T-helper 1 cell (primary cell): ENCODE measurements around the gene JAGN1.
"Not testable (repeated sequence)": the region's sequence is repeated elsewhere in the genome, so short reads cannot be mapped to it uniquely, and the experiment has no call there.

Experiments used
- DNase-seq, 5 donors: peaks; one replicate each; pipeline ENCODE4 v3.0.0-alpha.2; 2012 to 2020

JAGN1 gene

DNA sequence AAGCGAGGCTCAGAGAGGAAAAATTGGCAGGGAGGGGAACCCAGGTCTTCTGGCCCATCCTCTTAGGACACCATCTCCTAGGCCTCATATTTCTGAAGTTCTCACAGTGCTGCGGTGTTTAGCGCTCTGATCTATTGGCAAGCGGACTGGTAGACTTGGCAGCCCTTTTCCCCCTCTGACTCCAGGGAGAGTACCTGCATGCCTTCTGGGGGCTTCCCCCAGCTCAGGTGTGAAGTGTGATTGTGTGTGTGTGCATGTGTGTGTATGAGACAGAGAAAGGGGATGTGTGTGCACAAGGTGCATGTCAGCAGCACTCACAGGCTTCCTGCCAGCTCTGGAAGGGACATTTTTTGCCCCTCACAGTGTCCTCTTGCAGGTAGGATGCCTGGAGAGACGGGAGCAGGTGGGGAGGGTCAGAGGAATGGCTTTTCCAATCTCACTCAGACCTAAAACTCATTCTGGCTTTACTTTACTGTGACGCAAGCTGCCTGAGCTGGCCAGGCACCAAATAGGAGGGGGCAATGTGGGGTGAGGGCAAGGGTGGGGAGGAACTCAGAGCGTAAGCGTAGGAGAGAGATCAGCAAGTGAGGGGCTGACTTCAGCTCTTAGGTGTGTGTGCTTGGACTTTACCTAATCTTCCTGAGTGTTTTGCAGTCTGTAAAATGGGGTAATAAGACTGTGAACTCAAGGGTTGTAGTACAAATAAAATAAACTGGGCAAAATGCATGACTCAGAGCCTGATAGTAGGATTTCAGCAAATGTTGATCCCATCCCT, 8.2 kb downstream of the JAGN1 start:
- no peak for DNase-seq

DNA sequence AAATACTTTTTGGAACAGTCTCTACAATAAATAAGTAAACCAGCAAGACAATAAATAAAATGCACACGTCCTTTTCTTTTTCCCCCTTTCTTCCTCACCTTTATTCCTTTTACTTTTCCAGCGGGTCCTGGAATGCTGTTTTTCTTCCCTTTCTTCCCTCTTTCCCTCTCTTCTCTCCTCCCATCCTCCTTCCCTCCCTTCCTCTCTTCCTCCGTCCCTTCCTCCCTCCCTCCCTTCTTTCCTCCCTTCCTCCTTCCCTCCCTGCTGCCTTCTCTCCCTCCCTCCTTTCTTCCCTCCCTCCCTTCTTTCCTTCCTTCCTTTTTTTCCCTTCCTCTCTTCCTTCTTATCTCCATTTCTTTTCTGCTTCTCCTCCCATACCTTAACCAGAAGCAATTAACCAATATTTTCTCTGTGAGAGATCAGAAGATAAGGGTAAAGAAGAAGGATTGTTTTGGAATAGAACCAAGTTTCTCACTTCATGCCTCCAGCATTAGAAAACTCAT, 8.9 kb downstream of the JAGN1 start:
- DNase-seq = no peak

DNA sequence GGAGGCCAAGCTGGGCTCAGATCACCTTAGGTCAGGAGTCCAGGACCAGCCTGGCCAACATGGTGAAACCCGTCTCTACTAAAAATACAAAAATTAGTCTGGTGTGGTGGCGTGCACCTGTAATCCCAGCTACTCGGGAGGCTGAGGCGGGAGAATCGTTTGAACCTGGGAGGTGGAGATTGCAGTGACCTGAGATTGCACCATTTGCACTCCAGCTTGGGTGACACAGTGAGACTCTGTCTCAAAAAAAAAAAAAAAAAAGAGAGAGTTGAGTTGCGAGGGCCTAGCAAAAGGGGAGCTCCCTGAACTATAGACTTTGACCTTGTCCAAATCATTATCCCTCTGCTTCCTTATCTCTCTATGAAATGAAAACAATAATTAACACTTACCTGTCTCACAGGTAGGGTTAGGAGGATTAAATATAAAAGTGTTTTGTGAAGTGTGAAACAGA, 10.6 kb downstream of the JAGN1 start:
- DNase-seq = not testable (repeated sequence)

DNA sequence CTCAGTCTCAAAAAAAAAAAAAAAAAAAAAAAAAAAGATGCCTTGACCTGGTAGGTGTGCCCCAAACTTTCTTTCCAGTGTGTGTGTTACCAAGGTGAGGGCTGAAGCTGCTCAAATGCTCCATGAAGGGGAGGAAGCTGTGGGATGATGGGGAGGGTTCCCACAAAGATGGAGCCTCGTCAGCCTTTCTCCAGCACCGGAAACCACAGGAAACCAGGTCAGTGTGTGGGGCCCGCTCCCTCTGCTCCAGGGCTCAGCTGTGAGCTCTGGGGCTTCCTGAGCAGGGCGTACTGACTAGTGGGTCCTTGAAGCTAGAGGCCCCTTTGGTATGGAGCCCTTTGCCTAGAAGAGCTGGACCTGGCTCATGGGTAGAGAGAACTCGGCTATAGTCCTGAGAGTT, 11.6 kb downstream of the JAGN1 start:
- peak in 1 of 5 donors; percentile 34 for DNase-seq

DNA sequence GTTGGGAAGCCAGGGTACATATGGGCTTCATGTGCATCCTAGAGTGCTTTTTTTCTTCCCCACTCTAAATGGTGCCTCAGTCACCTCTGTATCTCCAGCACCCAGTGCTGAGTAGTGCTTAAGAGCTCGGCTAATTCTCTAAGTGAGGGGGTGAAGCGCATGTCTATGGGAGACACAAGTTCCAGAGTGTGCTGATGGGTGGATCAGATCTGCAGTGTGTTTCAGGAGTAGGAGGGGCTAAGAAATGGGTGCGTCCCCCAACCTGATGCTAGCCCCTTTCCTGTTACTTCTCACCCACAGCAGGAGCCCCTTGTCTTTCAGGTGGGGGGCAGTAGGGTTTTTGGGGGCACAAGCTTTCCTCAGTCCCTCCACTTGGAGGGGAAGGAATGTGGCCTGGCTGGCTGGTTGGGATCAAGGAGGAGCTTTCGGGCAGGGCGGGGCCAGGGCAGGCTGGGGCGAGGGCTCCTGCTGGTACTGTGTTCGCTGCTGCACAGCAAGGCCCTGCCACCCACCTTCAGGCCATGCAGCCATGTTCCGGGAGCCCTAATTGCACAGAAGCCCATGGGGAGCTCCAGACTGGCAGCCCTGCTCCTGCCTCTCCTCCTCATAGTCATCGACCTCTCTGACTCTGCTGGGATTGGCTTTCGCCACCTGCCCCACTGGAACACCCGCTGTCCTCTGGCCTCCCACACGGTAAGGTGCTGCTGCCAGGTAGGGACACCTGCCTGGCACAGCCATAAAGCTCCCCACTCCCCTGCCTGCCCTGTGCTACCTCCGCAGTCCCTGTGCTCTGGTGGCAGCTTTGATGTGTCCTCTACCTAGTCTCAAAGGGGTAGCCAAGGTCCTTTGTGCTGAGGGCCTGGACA, 12.2 kb downstream of the JAGN1 start, which contains the start of gene IL17RE:
Gene IL17RE (plus strand): TSS at position 477 of the 866 bp plus-strand sequence. CDS start 85 bp downstream, at position 562.
- DNase-seq = no peak

DNA sequence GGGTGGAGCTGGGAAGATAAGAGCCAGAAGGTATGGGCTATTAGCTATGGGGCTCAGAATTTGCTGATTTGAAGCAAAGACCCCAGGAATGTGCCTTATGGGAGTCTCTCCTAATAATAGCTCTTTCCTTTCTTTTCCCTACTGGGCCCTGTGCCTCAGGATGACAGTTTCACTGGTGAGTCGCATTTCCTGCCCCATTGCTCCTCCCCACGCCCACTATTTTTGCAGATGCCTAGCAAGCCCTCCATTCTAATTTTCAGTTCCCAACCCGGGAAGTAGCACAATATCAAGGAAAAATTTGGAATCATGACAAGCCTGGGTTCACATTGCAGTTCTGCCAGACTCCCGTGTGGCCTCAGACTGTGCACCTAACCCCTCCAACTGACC, 12.8 kb downstream of the JAGN1 start:
- no peak for DNase-seq

DNA sequence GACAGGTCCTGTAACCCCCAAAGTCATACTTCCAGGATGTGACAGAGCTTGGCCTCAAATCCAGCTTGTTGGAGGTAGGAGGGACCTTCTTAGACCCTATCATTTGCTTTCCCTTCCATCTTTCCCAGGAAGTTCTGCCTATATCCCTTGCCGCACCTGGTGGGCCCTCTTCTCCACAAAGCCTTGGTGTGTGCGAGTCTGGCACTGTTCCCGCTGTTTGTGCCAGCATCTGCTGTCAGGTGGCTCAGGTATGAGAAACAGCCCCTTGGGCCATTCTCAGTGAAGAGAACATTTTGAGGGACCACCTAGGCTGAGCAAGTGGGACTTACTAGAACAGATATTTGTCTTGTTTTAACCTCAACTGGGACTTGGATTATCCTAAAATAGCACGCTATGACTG, 13.5 kb downstream of the JAGN1 start:
- DNase-seq = no peak

DNA sequence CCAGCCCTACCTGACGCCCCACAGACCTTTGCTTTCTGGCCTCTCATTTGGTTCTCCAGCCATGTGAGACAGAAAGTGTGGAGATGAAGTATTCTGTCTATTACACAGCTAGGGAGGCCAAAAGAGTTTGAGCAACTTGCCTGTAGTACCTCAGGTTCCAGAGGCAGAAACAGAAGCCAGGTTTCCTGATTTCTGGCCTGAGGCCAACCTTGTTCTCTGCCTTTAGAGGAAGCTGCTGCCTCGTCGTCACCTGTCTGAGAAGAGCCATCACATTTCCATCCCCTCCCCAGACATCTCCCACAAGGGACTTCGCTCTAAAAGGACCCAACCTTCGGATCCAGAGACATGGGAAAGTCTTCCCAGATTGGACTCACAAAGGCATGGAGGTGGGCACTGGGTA, 16.1 kb downstream of the JAGN1 start:
- DNase-seq = no peak

DNA sequence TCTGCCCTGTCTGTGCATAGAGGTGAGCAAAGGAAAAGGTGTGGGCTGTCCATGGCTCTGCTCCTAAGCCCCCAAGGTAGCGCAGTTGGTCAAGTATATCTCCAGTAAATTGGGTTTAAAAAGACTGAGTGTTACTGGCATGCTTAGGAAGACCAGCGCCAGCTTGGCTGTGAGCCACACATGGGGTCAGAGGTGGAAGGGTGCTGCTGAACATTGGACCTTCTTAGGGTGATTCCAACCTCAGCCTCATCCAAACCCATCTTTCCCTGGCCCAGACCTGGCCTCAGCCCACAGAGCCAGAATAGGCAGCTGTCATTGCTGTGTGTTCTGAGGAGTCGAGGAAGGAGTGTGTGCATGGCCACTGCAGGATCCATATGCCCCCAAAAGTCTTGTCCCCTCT, 17.9 kb downstream of the JAGN1 start:
- DNase-seq = no peak

DNA sequence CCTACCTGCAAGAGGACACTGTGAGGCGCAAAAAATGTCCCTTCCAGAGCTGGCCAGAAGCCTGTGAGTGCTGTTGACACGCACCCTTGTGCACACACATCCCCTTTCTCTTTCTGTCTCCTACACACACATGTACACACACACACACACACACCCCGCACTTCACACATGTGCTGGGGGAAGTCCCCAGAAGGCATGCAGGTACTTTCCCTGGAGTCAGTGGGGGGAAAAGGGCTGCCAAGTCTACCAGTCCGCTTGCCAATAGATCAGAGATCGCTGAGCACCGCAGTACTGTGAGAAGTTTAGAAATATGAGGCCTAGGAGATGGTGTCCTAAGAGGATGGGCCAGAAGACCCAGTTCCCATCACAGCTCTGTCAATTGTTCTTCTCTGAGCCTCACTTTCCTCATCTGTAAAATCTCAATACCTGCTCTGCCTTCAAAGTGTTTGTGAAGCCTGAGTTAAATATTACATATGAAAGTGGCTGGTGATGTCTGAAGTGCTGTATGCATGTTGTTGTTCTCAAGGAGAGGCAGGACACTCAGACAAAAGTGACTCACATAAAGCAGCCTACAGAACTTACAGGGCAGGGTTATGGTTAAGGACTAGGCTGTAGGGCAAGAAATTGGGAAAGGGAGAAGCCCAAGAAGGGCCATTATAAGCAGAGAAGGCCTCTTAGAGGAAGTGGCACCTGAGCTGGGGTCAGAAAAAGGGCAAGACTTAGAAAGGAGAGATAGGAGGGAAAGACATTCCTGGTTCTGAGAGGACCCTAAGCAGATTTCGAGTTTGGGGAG, 19.0 kb downstream of the JAGN1 start:
- DNase-seq = no peak

DNA sequence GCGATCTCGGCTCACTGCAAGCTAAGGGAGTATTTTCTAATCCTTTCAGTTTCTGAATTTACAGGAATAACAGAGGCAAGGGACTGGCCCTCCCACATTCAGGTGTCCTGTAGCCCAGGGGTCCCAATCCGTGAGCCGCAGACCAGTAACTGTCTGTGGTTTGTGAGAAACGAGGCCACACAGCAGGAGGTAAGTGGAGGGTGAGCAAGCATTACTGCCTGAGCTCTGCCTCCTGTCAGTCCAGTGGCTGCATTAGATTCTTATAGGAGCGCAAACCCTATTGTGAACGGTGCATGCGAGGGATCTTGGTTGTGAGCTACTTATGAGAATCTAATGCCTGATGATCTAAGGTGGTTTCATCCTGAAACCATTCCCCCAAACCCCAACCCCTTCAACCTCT, 21.5 kb downstream of the JAGN1 start:
- no peak for DNase-seq

DNA sequence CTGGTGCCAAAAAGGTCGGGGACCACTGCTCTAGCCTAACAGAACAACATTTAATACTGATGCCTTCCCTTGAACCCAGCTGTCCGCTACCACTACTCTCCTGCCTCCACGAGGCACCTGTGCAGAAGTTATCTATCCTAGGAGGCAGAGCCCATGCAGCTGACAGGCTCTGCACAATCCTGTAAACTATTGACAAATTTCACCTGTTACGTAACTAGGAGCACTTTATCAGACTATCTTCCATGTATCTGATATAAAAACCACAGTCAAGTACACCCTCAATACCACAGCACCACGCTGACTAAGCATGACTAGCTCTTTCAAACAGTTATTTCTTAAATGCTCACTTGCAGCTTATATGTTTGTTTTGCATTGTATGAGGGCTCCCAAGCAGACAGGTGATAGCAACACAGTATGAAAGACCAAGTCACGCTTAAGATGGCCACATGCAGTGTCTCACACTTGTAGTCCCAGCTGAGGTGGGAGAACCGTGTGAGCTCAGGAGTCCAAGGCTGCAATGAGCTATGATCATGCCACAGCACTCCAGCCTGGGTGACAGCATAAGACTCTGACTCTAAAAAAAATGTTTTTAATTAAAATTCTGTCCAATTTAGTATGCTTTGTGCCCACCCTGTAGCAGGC, 22.0 kb downstream of the JAGN1 start:
- peak in 1 of 5 donors; percentile 9 for DNase-seq

DNA sequence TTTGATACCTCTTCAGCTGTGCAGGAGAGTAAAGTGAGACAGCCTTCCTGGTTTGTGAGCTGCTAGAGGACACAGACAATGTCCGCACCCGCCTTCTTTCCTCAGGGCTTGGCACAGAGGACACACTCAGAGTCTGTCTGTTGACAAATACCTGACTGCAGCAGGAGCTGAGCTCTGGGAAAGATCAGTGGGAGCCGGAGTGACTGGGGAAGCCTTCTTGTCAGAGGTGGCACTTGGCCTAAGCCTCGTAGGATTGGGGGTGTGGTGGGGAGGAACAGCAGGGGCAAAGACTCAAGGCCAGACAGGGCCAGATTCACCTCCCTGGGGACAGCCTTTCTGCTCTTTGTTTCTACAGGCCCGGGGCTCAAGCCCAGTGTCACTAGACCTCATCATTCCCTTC, 23.2 kb downstream of the JAGN1 start:
- no peak for DNase-seq

DNA sequence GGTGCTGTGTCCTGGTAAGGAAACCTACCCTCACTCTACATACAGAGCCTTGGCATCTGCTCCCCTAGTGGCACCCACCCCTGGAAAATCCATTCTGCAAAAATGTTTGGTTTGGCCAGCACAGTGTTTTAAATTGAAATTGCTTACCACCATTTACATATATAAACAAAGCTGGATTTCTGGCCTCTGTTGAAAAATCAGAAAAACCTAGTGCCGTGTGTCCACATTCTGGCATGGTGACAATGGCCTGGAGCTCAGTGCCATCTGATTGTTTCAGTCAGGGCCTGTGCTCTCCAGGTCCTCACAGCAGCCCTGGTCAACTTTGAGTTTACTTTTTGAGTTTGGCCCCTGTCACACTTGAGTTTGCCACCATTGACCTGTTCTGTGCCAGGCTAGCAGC, 23.6 kb downstream of the JAGN1 start:
- no peak for DNase-seq

DNA sequence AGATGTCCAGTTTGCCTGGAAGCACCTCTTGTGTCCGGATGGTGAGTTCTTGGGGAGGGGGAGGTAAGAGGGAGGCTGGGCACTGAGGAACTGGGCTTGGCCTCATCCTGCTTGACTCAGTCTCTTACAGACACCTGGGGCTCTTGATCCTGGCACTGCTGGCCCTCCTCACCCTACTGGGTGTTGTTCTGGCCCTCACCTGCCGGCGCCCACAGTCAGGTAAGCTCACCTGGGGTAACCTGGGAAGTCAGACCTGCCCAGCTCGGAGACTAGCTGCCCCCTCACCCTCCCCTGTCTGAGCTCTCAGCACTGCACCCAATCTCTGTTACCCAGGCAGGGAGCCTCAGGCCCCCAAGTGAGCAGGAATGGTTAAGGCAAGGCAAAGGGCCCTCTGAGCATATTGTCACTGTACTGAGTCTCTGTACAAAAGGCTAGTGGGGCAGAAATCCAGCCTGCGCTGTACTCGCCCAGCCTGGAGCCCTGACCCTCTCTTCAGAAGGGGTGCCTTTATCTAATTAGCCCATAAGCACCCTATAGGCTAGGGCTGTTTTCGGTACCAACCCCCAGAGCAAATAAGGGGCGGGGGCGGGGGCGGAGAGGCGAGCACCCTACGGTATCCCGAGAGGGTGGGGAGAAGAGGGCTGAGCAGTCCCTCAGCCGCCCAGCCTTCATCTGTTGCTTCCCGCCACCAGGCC, 24.3 kb downstream of the JAGN1 start:
- no peak for DNase-seq

DNA sequence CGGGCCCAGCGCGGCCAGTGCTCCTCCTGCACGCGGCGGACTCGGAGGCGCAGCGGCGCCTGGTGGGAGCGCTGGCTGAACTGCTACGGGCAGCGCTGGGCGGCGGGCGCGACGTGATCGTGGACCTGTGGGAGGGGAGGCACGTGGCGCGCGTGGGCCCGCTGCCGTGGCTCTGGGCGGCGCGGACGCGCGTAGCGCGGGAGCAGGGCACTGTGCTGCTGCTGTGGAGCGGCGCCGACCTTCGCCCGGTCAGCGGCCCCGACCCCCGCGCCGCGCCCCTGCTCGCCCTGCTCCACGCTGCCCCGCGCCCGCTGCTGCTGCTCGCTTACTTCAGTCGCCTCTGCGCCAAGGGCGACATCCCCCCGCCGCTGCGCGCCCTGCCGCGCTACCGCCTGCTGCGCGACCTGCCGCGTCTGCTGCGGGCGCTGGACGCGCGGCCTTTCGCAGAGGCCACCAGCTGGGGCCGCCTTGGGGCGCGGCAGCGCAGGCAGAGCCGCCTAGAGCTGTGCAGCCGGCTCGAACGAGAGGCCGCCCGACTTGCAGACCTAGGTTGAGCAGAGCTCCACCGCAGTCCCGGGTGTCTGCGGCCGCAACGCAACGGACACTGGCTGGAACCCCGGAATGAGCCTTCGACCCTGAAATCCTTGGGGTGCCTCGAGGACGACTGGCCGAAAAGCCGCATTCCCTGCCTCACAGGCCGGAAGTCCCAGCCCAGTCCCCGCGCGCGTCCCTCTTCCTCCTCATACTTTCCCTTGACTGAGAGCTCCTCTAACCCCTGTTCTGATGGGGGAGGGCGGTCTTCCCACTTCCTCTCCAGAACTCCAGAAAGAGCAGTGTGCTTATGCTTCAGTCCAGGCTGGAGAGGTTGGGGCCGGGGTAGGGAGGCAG, 25.1 kb downstream of the JAGN1 start:
- peak in 1 of 5 donors; percentile 35 for DNase-seq

DNA sequence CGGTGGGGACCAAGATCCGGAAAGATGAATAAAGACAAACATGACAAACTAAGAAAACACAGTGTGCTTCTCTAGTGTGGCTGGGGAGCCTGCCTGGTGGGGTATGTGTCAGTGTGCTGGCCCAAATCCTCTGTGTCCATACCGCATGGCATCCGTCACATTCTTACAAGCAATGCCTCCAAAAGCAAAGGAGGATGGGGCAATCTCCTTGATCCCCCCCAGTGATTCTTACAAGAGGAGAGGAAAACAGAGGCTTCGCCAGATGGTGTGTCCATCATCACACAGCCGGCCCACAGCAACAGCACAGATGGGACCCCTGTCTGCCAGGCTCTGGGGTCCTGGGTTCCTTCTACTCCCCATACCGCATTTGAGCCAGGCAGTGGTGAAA, 25.9 kb downstream of the JAGN1 start:
- no peak for DNase-seq

DNA sequence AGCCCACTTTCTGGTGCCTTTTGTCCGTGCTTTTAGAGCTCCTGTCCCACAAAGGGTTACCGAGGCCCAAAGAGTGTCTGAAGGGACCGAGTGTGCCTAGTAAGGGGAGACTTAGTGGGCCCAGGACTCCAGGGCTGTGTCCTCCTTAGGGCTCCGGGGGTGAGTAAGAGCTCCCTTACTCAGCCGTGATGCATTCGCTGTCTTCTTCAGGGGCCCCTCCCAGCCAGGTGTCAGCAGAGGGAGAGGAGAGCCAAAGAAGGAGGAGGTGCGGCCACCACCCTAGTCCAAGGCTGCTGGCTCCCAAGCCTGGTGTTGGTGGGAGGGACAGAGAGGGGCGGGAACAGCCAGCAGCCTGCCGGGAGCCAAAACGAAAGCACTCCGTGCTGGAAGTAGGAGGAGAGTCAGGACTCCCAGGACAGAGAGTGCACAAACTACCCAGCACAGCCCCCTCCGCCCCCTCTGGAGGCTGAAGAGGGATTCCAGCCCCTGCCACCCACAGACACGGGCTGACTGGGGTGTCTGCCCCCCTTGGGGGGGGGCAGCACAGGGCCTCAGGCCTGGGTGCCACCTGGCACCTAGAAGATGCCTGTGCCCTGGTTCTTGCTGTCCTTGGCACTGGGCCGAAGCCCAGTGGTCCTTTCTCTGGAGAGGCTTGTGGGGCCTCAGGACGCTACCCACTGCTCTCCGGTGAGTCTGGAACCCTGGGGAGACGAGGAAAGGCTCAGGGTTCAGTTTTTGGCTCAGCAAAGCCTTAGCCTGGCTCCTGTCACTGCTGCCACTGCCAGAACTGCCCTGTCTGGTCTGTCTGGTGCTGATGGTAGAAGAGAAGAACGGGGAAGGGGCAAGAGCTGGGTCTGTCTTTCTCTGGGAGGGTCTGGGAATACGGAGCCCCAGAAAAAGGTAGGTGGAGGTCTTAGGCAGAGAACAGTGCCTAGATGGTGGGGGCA, 26.6 kb downstream of the JAGN1 start, which contains the start of gene IL17RC:
Gene IL17RC (plus strand): TSS at position 365 of the 947 bp plus-strand sequence. CDS start 218 bp downstream, at position 583.
- peak in 1 of 5 donors; percentile 7 for DNase-seq

DNA sequence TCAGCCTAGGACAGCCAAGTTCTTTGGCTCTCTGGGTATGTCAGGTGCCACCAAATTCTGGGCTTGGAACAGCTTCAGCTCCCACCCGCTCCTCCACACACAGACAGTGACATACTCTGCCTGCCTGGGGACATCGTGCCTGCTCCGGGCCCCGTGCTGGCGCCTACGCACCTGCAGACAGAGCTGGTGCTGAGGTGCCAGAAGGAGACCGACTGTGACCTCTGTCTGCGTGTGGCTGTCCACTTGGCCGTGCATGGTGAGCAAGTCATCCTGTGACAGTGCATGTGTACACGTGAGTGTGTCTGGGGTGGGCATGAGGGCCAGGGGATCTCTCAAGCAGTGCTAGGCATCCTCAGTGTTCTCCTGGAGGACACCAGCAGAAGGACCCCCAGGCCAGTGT, 27.4 kb downstream of the JAGN1 start:
- DNase-seq = no peak
